Activated CD4-positive, alpha-beta T cell treated with anti-CD3 and anti-CD28 coated beads, Interleukin-2, amount 50 U/mL, for 16 hours (primary cell): Measurements from ENCODE around the gene GIMAP6.
A peak's percentile ranks its signal among the peaks of the same experiment; 100 is the strongest.
"Not testable (repeated sequence)": the region's sequence is repeated elsewhere in the genome, so short reads cannot be mapped to it uniquely, and the experiment has no call there.

Experiments
- DNase-seq: peaks from one replicate; pipeline ENCODE4 v3.0.0-alpha.2; 2020

Gene GIMAP6

DNA sequence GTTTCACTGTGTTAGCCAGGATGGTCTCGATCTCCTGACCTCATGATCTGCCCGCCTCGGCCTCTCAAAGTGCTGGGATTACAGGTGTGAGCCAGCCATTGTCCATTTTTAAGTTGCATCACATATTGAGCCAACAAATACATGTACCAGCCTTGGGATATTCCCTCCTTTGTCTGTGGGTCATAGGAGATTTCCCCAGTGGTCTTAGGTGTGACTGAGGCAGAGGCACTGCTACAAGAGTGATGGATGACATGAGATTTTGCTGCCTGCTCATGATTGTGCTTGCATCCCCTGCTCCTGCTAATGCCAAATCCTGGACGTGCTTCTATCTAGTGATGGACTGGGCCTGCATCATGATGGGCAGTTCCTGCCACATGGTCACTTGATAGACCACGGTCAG is 10.7 kb upstream of the GIMAP6 start:
- no peak for DNase-seq

DNA sequence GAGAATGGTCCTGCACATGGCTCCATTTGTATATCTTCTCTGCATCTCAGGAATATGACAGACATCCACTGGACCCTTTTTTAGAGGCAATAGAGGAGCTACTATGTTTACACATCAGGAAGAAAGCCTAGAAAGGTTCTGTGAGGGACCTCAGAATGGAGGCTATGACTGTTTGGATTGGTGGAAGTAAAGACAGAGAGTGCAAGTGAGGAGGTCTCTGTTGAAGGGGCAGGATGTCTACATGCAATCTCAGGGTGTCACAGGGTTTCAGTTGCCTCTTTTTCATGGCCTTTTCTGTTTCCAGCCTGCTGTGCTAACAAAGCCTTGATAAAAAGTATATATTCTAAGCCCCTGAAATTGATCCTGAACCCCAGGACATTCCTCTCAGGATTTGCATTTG is 9.7 kb upstream of the GIMAP6 start:
- no peak for DNase-seq

- no peak for DNase-seq
Observed at GRCh38 chr7:150633926-150634325, 1.7 kb upstream of the GIMAP6 start.

- DNase-seq, result peak; percentile 62
Observed at GRCh38 chr7:150631084-150631826, 930 bp downstream of the GIMAP6 start.

GRCh38 chr7:150629347-150629746 is 2.8 kb downstream of the GIMAP6 start:
- DNase-seq, result no peak

- DNase-seq, result no peak
Observed at GRCh38 chr7:150627959-150628358, 4.2 kb downstream of the GIMAP6 start.

- no peak for DNase-seq
Observed at GRCh38 chr7:150626696-150627095, 5.5 kb downstream of the GIMAP6 start.

GRCh38 chr7:150621376-150621775 is 10.8 kb downstream of the GIMAP6 start:
- peak; percentile 44 for DNase-seq

- peak; percentile 45 for DNase-seq
Observed at GRCh38 chr7:150620617-150621371, 11.4 kb downstream of the GIMAP6 start.

GRCh38 chr7:150620061-150620460 is 12.1 kb downstream of the GIMAP6 start:
- no peak for DNase-seq

GRCh38 chr7:150615221-150615755 is 16.9 kb downstream of the GIMAP6 start:
- not testable (repeated sequence) for DNase-seq

GRCh38 chr7:150614426-150614825 is 17.8 kb downstream of the GIMAP6 start:
- not testable (repeated sequence) for DNase-seq

- DNase-seq, result no peak
Observed at GRCh38 chr7:150613880-150614279, 18.3 kb downstream of the GIMAP6 start.

GRCh38 chr7:150612925-150613324 is 19.3 kb downstream of the GIMAP6 start:
- no peak for DNase-seq

DNA sequence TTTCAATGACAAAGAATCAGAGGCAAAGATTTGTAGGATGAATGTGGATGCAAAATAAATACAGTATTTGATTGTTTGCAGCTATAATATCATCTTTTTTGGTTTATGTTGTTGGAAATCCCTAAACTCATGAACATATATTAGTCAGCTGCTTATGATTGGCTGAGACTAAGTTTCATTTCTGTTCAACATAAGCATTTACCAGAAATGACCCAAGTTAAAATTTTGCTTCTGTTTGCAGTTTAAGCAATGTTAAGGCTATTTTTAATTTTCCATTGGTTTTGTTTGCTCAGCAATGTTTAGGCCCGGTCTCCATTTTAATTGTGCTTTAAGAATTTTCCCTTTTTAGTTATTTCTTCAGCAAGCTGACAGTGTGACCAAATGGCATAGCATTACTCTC is 22.0 kb downstream of the GIMAP6 start:
- peak; percentile 13 for DNase-seq

DNA sequence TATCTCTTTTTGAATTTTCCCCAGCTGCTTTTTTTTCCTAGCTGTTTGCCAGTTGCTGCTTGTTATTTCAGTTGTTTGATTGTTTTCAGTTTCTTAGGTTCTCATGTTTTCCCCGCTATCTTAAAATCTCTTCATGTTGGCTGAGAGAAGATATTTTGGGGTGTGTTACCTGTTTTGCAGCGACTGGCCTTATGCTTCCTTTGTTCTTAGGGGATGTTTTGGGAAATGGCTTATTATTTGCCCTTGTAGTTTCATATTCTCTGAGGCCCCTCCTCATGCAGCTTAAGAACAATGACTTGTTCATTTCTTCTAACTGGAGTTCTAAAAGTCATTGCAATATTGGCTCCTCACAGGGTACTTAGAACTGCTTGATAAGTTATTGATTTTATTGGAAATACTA is 28.6 kb downstream of the GIMAP6 start:
- DNase-seq, result not testable (repeated sequence)

DNA sequence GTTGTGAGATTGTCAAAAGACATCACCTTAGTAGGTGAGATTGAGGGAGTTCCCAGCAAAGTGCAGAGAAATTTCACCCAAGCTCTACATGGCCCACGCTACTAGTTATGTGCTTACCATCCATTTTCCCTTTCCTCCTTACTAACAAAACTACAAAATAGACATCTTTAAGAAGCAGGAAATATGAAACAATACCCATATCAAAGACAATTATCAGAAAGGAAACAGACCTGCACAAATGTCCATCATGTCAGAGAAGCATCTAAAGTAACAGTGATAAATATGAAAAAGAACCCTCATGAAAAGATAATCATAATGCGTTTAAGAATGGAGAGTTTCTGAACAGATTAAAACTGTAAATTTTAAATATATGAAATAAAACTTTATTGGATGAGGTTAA is 36.8 kb downstream of the GIMAP6 start:
- DNase-seq, result no peak

DNA sequence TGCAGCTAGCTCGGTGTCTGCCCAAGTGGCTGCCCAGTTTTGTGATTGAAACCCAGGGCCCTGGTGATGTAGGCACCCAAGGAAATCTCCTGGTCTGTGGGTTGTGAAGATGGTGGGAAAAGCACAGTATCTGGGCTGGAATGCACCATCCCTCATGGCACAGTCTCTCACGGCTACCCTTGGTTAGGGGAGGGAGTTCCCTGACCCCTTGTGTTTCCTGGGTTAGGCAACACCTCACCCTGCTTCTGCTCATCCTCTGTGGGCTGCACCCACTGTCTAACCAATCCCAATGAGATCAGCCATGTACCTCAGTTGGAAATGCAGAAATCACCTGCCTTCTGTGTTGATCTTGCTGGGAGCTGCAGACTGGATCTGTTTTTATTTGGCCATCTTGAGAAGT is 37.4 kb downstream of the GIMAP6 start:
- DNase-seq, result no peak

- no peak for DNase-seq
Observed at GRCh38 chr7:150587551-150587950, 44.6 kb downstream of the GIMAP6 start.

- no peak for DNase-seq
Observed at GRCh38 chr7:150586785-150587152, 45.4 kb downstream of the GIMAP6 start.

- no peak for DNase-seq
Observed at GRCh38 chr7:150586068-150586784, 46.0 kb downstream of the GIMAP6 start.

DNA sequence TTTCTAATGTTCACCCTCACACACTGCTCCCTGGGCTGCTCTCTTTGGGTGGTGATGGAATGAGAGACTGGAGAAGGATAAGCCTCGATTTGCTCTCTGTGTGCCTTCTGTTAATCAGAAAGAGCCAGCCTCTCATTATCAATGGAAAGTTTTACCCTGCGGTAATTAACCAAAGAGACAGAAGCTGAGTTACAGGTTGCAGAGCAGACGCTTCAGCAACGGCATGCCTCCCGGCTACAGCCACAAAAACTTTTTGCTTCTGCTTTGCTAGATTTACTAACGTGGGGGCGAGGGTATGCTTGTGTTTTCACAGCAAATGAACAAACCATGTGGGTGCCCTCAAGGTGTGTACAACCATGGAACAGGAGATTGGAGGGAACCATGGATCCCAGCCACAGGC is 47.0 kb downstream of the GIMAP6 start:
- no peak for DNase-seq

DNA sequence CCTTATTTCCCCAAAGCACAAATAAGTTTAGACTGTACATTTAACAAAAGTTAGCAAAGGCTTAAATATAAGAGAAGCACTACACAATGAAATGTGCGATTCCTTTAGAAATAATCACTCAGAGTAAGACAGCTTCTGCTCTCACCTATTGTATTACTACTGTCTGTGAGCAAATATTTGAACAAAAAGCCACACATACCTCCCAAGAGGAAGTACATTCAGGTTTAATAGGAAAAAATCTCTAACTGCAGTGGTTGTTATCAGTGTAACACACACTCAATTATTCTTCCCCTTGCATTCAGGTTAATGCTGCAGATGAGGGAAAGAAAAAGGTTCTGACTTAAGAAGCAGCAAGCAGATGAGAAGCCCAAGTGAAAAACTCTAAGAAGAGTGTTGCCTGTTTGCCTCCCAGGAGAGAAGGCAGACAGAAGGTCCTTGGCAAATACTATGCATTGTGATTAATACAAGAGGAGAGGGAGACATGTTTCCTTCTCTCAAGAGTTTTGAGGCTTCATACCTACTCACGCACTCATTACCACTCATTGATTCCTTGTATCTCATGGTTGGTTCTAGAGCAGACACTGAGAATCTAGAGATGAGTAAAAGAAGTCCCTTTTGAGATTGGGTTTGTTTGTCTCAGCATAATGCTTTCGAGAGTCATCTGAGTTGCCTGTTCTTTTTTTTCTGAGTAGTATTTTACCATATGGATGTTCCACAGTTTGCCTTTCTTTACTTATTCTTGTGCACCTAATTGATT is 51.4 kb downstream of the GIMAP6 start:
- no peak for DNase-seq
